Measurements from ENCODE around the gene SLF2.

- no peak for TF ChIP-seq FOSL1 (tag; conservative IDR thresholded peaks at IDR 0.05)
- no peak for TF ChIP-seq RERE (CRISPR knock-in tag; IDR thresholded peaks at IDR 0.05; ENCODE audit: borderline replicate concordance)
- TF ChIP-seq SMC3 (conservative IDR thresholded peaks at IDR 0.05; ENCODE audit: insufficient read depth, low read depth, low read length), result no peak
- no peak for TF ChIP-seq RBM25 (IDR thresholded peaks at IDR 0.05; ENCODE audit: low read depth, low read length, severe bottlenecking)
- no peak for TF ChIP-seq ZBTB12 (CRISPR knock-in tag; IDR thresholded peaks at IDR 0.05)
- no peak for TF ChIP-seq EZH2 (IDR thresholded peaks at IDR 0.05; ENCODE audit: borderline replicate concordance, low read depth, low read length)
- TF ChIP-seq SP1 (CRISPR knock-in tag; IDR thresholded peaks at IDR 0.05), result no peak
- TF ChIP-seq HDGF (IDR thresholded peaks at IDR 0.05), result no peak
- no peak for TF ChIP-seq YY1 (IDR thresholded peaks at IDR 0.05; ENCODE audit: borderline replicate concordance in 1 of 3, control insufficient read depth in 1 of 3, extremely low read depth in 1 of 3, insufficient read depth in 3 of 3, insufficient read length in 1 of 3, insufficient replicate concordance in 2 of 3, low read depth in 1 of 3, low read length in 2 of 3)
- TF ChIP-seq ZNF184 (CRISPR knock-in tag; IDR thresholded peaks at IDR 0.05), result no peak
Measured at GRCh38 chr10:100879741-100880360, 32.9 kb upstream of the SLF2 start.
